Naive thymus-derived CD4-positive, alpha-beta T cell (primary cell): ENCODE data around the gene SOX21. TPM values are rescaled to one million over a fixed set of nuclear protein-coding genes. Genes with fewer than 3 reads are reported as not detected.
"Not testable (repeated sequence)": the region's sequence is repeated elsewhere in the genome, so short reads cannot be mapped to it uniquely, and the experiment has no call there.

ENCODE experiments used
- ATAC-seq: fragments of 150-1000 bp; cut with Tn5 transposase; 2 replicates; pipeline ENCODE4 v1.10.0; 2021; ENCODE audit warnings: mild to moderate bottlenecking, moderate library complexity
- CTCF ChIA-PET: fragments of 350-600 bp; sonication (Branson Sonifier 250); formaldehyde crosslinking; loops from one replicate; lab custom pipeline; 2021; ENCODE audit warnings: antibody characterized with exemption; lab: Charles Lee
- POLR2A ChIA-PET: fragments of 350-600 bp; sonication (Branson Sonifier 250); formaldehyde crosslinking; loops from one replicate; lab custom pipeline; 2021; ENCODE audit warnings: antibody characterized with exemption, inconsistent platforms; lab: Charles Lee
- DNase-seq, 9 donors: peaks; one replicate each; pipeline versions ENCODE4 v3.0.0 to v3.0.0-alpha.2; 2020 to 2022; ENCODE audit warnings: mixed read lengths in 1 of 9
- H3K27ac ChIP-seq: one replicate; pipeline ENCODE4 v1.7.0; 2013; ENCODE audit warnings: mild to moderate bottlenecking, low read depth, low read length, moderate library complexity
- H3K27me3 ChIP-seq, 2 donors: one replicate each; pipeline ENCODE4 v1.7.0; 2013; ENCODE audit warnings: low read length in 2 of 2, mild to moderate bottlenecking in 2 of 2, moderate library complexity in 2 of 2; ENCODE audit not compliant: control insufficient read depth in 2 of 2, insufficient read depth in 2 of 2
- H3K36me3 ChIP-seq, 3 experiments: 1 replicate in 2 of 3; 2 replicates in 1 of 3; pipeline ENCODE4 v1.7.0; 2013; ENCODE audit warnings: low read length in 3 of 3, mild to moderate bottlenecking in 3 of 3, moderate library complexity in 1 of 3; ENCODE audit not compliant: insufficient read depth in 3 of 3, control insufficient read depth in 2 of 3
- H3K4me1 ChIP-seq, 2 donors: one replicate each; pipeline ENCODE4 v1.7.0; 2013; ENCODE audit warnings: low read length in 2 of 2, mild to moderate bottlenecking in 2 of 2, moderate library complexity in 1 of 2; ENCODE audit not compliant: control insufficient read depth in 2 of 2, insufficient read depth in 2 of 2
- H3K4me3 ChIP-seq: 2 replicates; pipeline ENCODE4 v1.7.0; 2013; ENCODE audit warnings: mild to moderate bottlenecking, low read length
- H3K9me3 ChIP-seq, 3 experiments: 1 replicate in 2 of 3; 2 replicates in 1 of 3; pipeline ENCODE4 v1.7.0; 2013; ENCODE audit warnings: low read length in 3 of 3; ENCODE audit not compliant: control insufficient read depth in 2 of 3
- H3K27ac Mint-ChIP-seq, 9 donors: one replicate each; pipeline ENCODE4 v1.8.0; 2020 to 2022; ENCODE audit warnings: mixed read lengths in 9 of 9, mild to moderate bottlenecking in 8 of 9, moderate library complexity in 5 of 9, inconsistent platforms in 2 of 9
- H3K27me3 Mint-ChIP-seq, 5 donors: one replicate each; pipeline ENCODE4 v1.8.0; 2021 to 2022; ENCODE audit warnings: mixed read lengths in 5 of 5, mild to moderate bottlenecking in 1 of 5
- H3K36me3 Mint-ChIP-seq, 5 donors: one replicate each; pipeline ENCODE4 v1.8.0; 2020 to 2022; ENCODE audit warnings: mixed read lengths in 5 of 5, mild to moderate bottlenecking in 3 of 5, inconsistent platforms in 1 of 5
- H3K4me1 Mint-ChIP-seq, 7 donors: one replicate each; pipeline ENCODE4 v1.8.0; 2020 to 2022; ENCODE audit warnings: mixed read lengths in 7 of 7, mild to moderate bottlenecking in 3 of 7, inconsistent platforms in 1 of 7
- H3K4me3 Mint-ChIP-seq, 10 donors: one replicate each; pipeline ENCODE4 v1.8.0; 2020 to 2022; ENCODE audit warnings: mild to moderate bottlenecking in 10 of 10, mixed read lengths in 10 of 10, moderate library complexity in 6 of 10, inconsistent platforms in 2 of 10
- H3K9me3 Mint-ChIP-seq, 11 donors: one replicate each; pipeline ENCODE4 v1.8.0; 2020 to 2022; ENCODE audit warnings: mixed read lengths in 11 of 11, mild to moderate bottlenecking in 4 of 11, inconsistent platforms in 1 of 11, moderate library complexity in 1 of 11
- intact Hi-C, 2 donors: fragments of 100-400 bp; cut with micrococcal nuclease; formaldehyde crosslinking; loops; one replicate each; pipeline ENCODE4 v1.15.1; 2023
- polyA plus RNA-seq, 2 donors: library from polyadenylated mRNA; unstranded; fragments of 300-500 nt; fragmentation: Illumina TruSeq; gene quantifications; one replicate each; pipeline ENCODE4 v1.2.3, GENCODE V29; 2021
- total RNA-seq, 6 experiments: library from RNA in 5 of 6; stranded (reverse) in 5 of 6; gene quantifications; 1 replicate in 5 of 6; 2 replicates in 1 of 6; pipeline ENCODE4 v1.2.3 and lab custom pipeline; 2021 to 2026

Gene SOX21
- total and polyA plus RNA-seq, 7 experiments from 2014 or later, result not detected

GRCh38 chr13:94739235-94739634 lies 26.9 kb upstream of the SOX21 start:
- H3K36me3 Mint-ChIP-seq, result no peaks in the 10 kb centered on the region
- H3K27me3 ChIP-seq, result no peaks in the 10 kb centered on the region
- ChIA-PET CTCF (no interaction called here), POLR2A (interaction anchor here (0.6 kb wide), 1 partner anchor 290 kb away, joined by 3 read pairs; no protein-coding TSS in a partner anchor)
- no peak overlapping the region for H3K27ac ChIP-seq
- no peak overlapping the region for H3K4me3 Mint-ChIP-seq
- peaks cover 0 to 1% (median 0%) of the 10 kb centered on the region in 7 donors for H3K4me1 Mint-ChIP-seq
- no peaks in the 10 kb centered on the region for H3K4me1 ChIP-seq
- H3K9me3 Mint-ChIP-seq, result peaks cover 0 to 4% (median 0%) of the 10 kb centered on the region in 11 donors
- ATAC-seq (no peak), DNase-seq (no peak)
- no peaks in the 10 kb centered on the region for H3K9me3 ChIP-seq
- no peak overlapping the region for H3K4me3 ChIP-seq
- intact Hi-C loops, result no loop called here
- H3K27ac Mint-ChIP-seq, result no peak overlapping the region
- peaks cover 0 to 26% (median 22%) of the 10 kb centered on the region in 5 donors for H3K27me3 Mint-ChIP-seq
- no peaks in the 10 kb centered on the region for H3K36me3 ChIP-seq

- no peak for ATAC-seq
- H3K9me3 Mint-ChIP-seq, result peaks cover 0 to 11% (median 4%) of the 10 kb centered on the region in 11 donors
- Histone ChIP-seq H3K4me1 (no peaks in the 10 kb centered on the region), H3K4me3 (no peak overlapping the region), H3K9me3 (no peaks in the 10 kb centered on the region), H3K27ac (no peak overlapping the region), H3K36me3 (no peaks in the 10 kb centered on the region), H3K27me3 (no peaks in the 10 kb centered on the region)
- peaks cover 0 to 20% (median 13%) of the 10 kb centered on the region in 5 donors for H3K27me3 Mint-ChIP-seq
- no peak overlapping the region for H3K27ac Mint-ChIP-seq
- H3K4me1 Mint-ChIP-seq, result no peaks in the 10 kb centered on the region
- no peak overlapping the region for H3K4me3 Mint-ChIP-seq
- no peak for DNase-seq
- ChIA-PET CTCF (no interaction called here), POLR2A (no interaction called here)
- H3K36me3 Mint-ChIP-seq, result peaks cover 0 to 3% (median 0%) of the 10 kb centered on the region in 5 donors
- intact Hi-C loops, result no loop called here
Measured at GRCh38 chr13:94731028-94731427, 18.7 kb upstream of the SOX21 start.

- Mint-ChIP-seq H3K9me3 (peaks cover 2 to 16% (median 5%) of the 10 kb centered on the region in 11 donors), H3K27me3 (peaks cover 0 to 20% (median 16%) of the 10 kb centered on the region in 5 donors)
- H3K9me3 ChIP-seq, H3K4me1 ChIP-seq, H3K36me3 ChIP-seq, POLR2A ChIA-PET, H3K27ac ChIP-seq, H3K4me1 Mint-ChIP-seq, intact Hi-C loops, CTCF ChIA-PET, H3K4me3 Mint-ChIP-seq, H3K36me3 Mint-ChIP-seq, ATAC-seq, H3K27me3 ChIP-seq, DNase-seq, H3K4me3 ChIP-seq, H3K27ac Mint-ChIP-seq: not testable (repeated sequence)
Measured at GRCh38 chr13:94729941-94730340, 17.6 kb upstream of the SOX21 start.

- intact Hi-C loops, result no loop called here
- peaks cover 0 to 3% (median 0%) of the 10 kb centered on the region in 5 donors for H3K36me3 Mint-ChIP-seq
Measured at GRCh38 chr13:94726425-94726824, 14.1 kb upstream of the SOX21 start.

GRCh38 chr13:94722609-94723345 lies 10.4 kb upstream of the SOX21 start:
- Histone ChIP-seq H3K36me3 (no peaks in the 10 kb centered on the region), H3K4me1 (no peaks in the 10 kb centered on the region), H3K9me3 (no peaks in the 10 kb centered on the region), H3K4me3 (no peak overlapping the region), H3K27ac (no peak overlapping the region), H3K27me3 (no peaks in the 10 kb centered on the region)
- ChIA-PET CTCF (no interaction called here), POLR2A (no interaction called here)
- H3K36me3 Mint-ChIP-seq, result no peaks in the 10 kb centered on the region
- DNase-seq (no peak), ATAC-seq (no peak)
- no peak overlapping the region for H3K4me3 Mint-ChIP-seq
- peaks cover 9 to 46% (median 41%) of the 10 kb centered on the region in 5 donors for H3K27me3 Mint-ChIP-seq
- H3K4me1 Mint-ChIP-seq, result no peaks in the 10 kb centered on the region
- intact Hi-C loops, result no loop called here
- H3K27ac Mint-ChIP-seq, result no peak overlapping the region
- H3K9me3 Mint-ChIP-seq, result peaks cover 0 to 8% (median 5%) of the 10 kb centered on the region in 11 donors

More at GRCh38 chr13:94726425-94726824, 14.1 kb upstream of the SOX21 start:
- POLR2A ChIA-PET, result no interaction called here
- H3K4me1 Mint-ChIP-seq, result no peaks in the 10 kb centered on the region
- no peak overlapping the region for H3K27ac Mint-ChIP-seq
- peaks cover 1 to 16% (median 5%) of the 10 kb centered on the region in 11 donors for H3K9me3 Mint-ChIP-seq
- Histone ChIP-seq H3K9me3 (no peaks in the 10 kb centered on the region), H3K4me3 (no peak overlapping the region), H3K27ac (no peak overlapping the region), H3K4me1 (no peaks in the 10 kb centered on the region), H3K27me3 (no peaks in the 10 kb centered on the region), H3K36me3 (no peaks in the 10 kb centered on the region)
- H3K4me3 Mint-ChIP-seq, result no peak overlapping the region
- ATAC-seq (no peak), DNase-seq (no peak)
- CTCF ChIA-PET, result no interaction called here
- H3K27me3 Mint-ChIP-seq, result peaks cover 2 to 51% (median 38%) of the 10 kb centered on the region in 5 donors

GRCh38 chr13:94718697-94719096 lies 6.4 kb upstream of the SOX21 start:
- H3K4me1 ChIP-seq, ATAC-seq, H3K27ac ChIP-seq, H3K27me3 ChIP-seq, H3K36me3 ChIP-seq, H3K9me3 ChIP-seq, H3K9me3 Mint-ChIP-seq, intact Hi-C loops, H3K36me3 Mint-ChIP-seq, DNase-seq, H3K4me3 Mint-ChIP-seq, H3K27ac Mint-ChIP-seq, CTCF ChIA-PET, H3K4me3 ChIP-seq, H3K4me1 Mint-ChIP-seq: not testable (repeated sequence)
- peaks cover 47 to 73% (median 67%) of the 10 kb centered on the region in 5 donors for H3K27me3 Mint-ChIP-seq
- POLR2A ChIA-PET, result interaction anchor here (0.7 kb wide), 1 partner anchor 987 kb away, joined by 4 read pairs; no protein-coding TSS in a partner anchor

- Mint-ChIP-seq H3K36me3 (peaks cover 0 to 2% (median 0%) of the 10 kb centered on the region in 5 donors), H3K27ac (no peak overlapping the region), H3K4me3 (no peak overlapping the region), H3K9me3 (peaks cover 0 to 3% (median 0%) of the 10 kb centered on the region in 11 donors), H3K27me3 (peaks cover 49 to 69% (median 65%) of the 10 kb centered on the region in 5 donors), H3K4me1 (peaks cover 0 to 9% (median 0%) of the 10 kb centered on the region in 7 donors)
- ChIA-PET POLR2A (no interaction called here), CTCF (no interaction called here)
- no peak for ATAC-seq
- Histone ChIP-seq H3K4me3 (no peak overlapping the region), H3K27me3 (peaks cover 0 to 3% of the 10 kb centered on the region in 2 donors), H3K4me1 (no peaks in the 10 kb centered on the region), H3K36me3 (no peaks in the 10 kb centered on the region), H3K9me3 (no peaks in the 10 kb centered on the region), H3K27ac (no peak overlapping the region)
- intact Hi-C loops, result no loop called here
- DNase-seq, result no peak
Measured at GRCh38 chr13:94717916-94718315, 5.6 kb upstream of the SOX21 start.
